ENCODE data around the gene LCN15. TPM values are rescaled to one million over a fixed set of nuclear protein-coding genes. Genes with fewer than 3 reads are reported as not detected.

Gene LCN15
- total RNA-seq, 2 experiments from 2014 or later: not detected

DNA sequence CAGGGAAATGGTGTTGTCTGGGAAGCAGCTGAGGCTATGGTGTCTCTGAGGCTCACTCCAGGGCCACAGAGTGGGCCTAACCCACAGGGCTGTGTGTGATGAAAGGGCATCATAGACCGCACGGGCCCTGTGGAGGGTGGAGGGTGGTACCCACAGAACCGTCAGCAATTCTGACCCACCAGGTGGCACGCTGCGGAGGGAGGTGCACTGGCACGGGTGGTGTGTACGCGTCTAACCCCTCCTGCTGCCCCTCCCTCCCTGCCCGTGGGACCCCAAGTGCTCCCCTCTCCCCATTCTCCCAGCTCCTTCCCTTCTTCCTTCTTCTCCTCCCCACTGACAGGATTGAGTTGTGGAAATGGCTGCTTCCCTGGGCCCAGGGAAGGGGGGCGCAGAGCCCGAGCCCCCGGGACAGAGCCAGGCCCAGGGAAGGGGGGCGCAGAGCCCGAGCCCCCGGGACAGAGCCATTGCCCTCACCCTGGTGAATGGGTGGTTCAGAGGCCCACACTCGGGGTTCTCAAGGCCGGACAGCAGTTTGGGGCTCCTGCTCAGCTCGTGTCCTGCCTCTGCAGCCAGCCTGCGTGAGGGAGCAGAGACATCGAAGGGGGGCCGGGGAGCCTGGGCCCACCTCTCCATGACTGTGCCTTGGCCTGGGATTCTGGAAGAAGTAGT is 28.4 kb downstream of the LCN15 start:
- Mint-ChIP-seq H3K27me3 (no peaks in the 10 kb centered on the region), H3K4me1 (peaks cover 14% of the 10 kb centered on the region), H3K27ac (no peak overlapping the region), H3K36me3 (ENCODE audit: low read depth) (no peaks in the 10 kb centered on the region), H3K4me3 (no peak overlapping the region), H3K9me3 (ENCODE audit: low read depth) (no peaks in the 10 kb centered on the region)
- no peak for ATAC-seq
- ChIA-PET POLR2A (no interaction called here), CTCF (no interaction called here)
- no peak for DNase-seq
- intact Hi-C loops (cut with DNase I, micrococcal nuclease): no loop called here

DNA sequence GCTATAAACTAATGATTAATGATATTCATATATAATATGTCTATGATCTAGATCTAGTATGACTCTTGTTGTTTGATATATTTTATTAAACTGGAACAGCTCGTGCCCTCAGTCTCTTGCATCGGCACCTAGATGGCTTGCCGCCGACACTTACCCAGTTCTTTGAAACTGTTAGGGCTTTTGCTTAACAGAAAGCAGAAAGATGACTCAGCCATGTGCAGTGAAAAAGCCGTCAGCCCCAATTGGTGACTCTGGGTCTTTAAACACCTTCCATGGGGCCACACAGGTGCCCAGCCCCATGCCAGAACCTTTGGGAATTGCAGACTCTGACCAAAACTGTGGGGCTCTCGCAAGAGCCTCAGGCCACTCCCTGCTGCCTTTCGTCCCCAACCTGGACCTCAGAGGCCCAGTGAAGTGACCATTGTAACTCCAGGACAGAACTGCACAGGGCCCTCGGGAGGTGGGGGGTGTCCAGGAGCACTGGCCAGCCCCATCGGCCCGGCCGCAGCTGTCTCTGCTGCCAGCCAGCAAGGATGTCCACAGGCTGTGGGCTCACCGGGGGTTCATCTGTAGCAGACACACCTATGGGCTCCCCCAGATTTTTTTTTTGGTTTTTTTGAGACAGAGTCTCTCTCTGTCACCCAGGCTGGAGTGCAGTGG is 29.4 kb downstream of the LCN15 start:
- Mint-ChIP-seq H3K4me3 (no peak overlapping the region), H3K27ac (no peak overlapping the region), H3K9me3 (ENCODE audit: low read depth) (no peaks in the 10 kb centered on the region), H3K27me3 (no peaks in the 10 kb centered on the region), H3K4me1 (peaks cover 14% of the 10 kb centered on the region), H3K36me3 (ENCODE audit: low read depth) (no peaks in the 10 kb centered on the region)
- CTCF ChIA-PET: no interaction called here
- POLR2A ChIA-PET: no interaction called here
- peak; percentile 80 for ATAC-seq
- DNase-seq: peak; percentile 54
- intact Hi-C loops (cut with DNase I, micrococcal nuclease): no loop called here

DNA sequence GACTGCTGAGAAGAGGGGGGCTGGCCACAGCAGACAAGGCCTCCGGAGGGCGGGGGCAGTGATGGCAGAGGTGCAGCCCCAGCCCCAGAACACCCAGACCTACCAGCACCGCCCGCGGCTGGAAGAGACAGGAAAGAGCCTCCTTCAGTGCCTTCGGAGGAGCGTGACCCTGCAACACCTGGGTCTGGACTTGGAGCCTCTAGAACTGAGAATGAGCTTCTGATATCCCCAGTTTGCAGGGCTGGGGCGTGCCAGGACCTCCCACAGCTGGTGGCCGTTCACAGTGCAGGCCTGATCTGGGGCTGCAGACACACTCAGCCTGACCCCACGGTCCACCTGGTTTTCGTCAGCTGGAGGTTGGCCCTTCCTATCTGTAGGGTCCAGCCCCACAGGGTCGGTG is 30.7 kb downstream of the LCN15 start:
- H3K9me3 Mint-ChIP-seq (ENCODE audit: low read depth): no peaks in the 10 kb centered on the region
- CTCF ChIA-PET: no interaction called here

DNA sequence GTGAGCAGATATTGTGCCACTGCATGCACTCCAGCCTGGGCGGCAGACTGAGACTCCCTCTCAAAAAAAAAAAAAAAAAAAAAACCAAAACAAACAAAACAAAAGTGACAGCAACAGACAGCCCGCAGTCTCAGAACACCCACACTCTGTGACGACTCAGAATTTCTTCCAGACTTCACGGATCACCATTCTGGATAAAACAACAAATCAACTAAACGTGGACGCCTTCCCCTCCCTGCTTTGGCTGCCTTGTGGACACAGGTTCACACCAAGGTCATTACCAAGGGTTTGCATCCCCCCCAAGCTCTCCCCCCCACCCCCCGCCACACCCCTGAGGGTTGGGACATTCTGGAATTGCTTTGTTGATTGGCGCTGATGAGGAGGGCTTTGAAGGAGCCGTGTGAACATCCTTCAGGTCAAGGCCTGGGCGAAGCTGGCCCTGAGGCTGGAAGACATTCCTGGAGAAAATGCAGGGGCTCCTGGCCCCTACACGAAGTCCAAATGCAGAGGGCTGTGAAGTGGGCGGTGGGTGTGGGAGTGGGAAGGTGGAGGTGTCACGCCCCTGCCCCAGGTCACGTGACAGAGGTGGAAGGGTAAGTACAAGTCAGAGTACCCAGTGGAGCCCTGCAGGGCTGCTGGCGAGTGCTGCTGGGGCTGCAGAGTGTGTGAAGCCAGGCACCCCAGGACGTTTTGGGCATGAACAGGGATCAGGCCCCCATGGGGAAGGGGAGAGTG is 31.7 kb downstream of the LCN15 start:
- peaks cover 18% of the 10 kb centered on the region for H3K4me1 Mint-ChIP-seq
- ATAC-seq (no peak), DNase-seq (peak; percentile 35)
- no peaks in the 10 kb centered on the region for H3K9me3 Mint-ChIP-seq (ENCODE audit: low read depth)
- no peaks in the 10 kb centered on the region for H3K27me3 Mint-ChIP-seq
- H3K4me3 Mint-ChIP-seq: no peak overlapping the region
- CTCF ChIA-PET: interaction anchor here (0.6 to 0.7 kb wide), 2 partner anchors 25 to 26 kb away, joined by 3 to 4 read pairs; no protein-coding TSS in a partner anchor
- intact Hi-C loops (cut with DNase I, micrococcal nuclease): no loop called here
- peaks cover under 1% of the 10 kb centered on the region for H3K36me3 Mint-ChIP-seq (ENCODE audit: low read depth)
- no peak overlapping the region for H3K27ac Mint-ChIP-seq
- POLR2A ChIA-PET: no interaction called here

More for the DNA sequence above, 30.7 kb downstream of the LCN15 start:
- Mint-ChIP-seq H3K27ac (no peak overlapping the region), H3K4me3 (no peak overlapping the region), H3K4me1 (peaks cover 18% of the 10 kb centered on the region), H3K27me3 (no peaks in the 10 kb centered on the region), H3K36me3 (ENCODE audit: low read depth) (no peaks in the 10 kb centered on the region)
- POLR2A ChIA-PET: no interaction called here
- intact Hi-C loops (cut with DNase I, micrococcal nuclease): no loop called here
- DNase-seq: no peak
- ATAC-seq: no peak

GRCh38 chr9:136729926-136730325 is 34.4 kb downstream of the LCN15 start:
- Mint-ChIP-seq H3K36me3 (ENCODE audit: low read depth) (peaks cover 24% of the 10 kb centered on the region), H3K4me1 (peaks cover 34% of the 10 kb centered on the region), H3K9me3 (ENCODE audit: low read depth) (no peaks in the 10 kb centered on the region), H3K27ac (no peak overlapping the region), H3K4me3 (no peak overlapping the region), H3K27me3 (no peaks in the 10 kb centered on the region)
- DNase-seq (no peak), ATAC-seq (no peak)
- intact Hi-C loops (cut with DNase I, micrococcal nuclease): loop anchor here (2.0 to 5.0 kb wide), 4 partner anchors 29 to 319 kb away; partner anchors contain the start of genes ENTR1 (in 1 of the 2), PMPCA (in 1 of the 2) and TMEM141 (in 1 of the 2)
- ChIA-PET POLR2A (interaction anchor here (0.5 to 0.7 kb wide), 3 partner anchors 29 to 250 kb away, joined by 3 to 7 read pairs (median 3); no protein-coding TSS in a partner anchor), CTCF (interaction anchor here (0.6 to 2.1 kb wide), 14 partner anchors 8 to 334 kb away, joined by 3 to 7 read pairs (median 4); no protein-coding TSS in a partner anchor)

DNA sequence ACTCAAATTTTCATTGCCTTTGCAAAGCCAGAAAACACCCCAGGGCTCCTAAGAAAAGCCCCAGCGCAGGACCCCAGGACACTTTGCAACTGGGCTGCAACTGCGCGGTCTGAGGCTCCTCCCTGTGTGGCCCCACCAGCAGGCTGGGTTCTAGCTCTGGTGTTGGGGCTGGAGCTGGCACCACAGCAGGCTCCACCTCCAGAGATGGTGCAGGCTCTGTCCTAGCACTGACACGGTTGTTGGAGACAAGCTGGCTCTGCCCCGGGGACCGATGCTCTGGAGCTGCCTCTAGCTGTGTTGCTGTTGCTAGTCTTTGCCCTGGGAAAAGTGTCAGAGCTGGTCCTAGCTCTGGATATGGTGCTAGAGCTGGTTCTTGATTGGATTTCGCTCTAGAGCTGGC is 35.2 kb downstream of the LCN15 start:
- no peaks in the 10 kb centered on the region for H3K9me3 Mint-ChIP-seq (ENCODE audit: low read depth)
- ChIA-PET CTCF (interaction anchor here (0.6 to 2.1 kb wide), 17 partner anchors 8 to 342 kb away, joined by 3 to 7 read pairs (median 4); partner anchors contain the start of gene SAPCD2), POLR2A (interaction anchor here (0.6 to 1.2 kb wide), 2 partner anchors 13 to 479 kb away, joined by 6 to 8 read pairs; no protein-coding TSS in a partner anchor)
- no peak overlapping the region for H3K27ac Mint-ChIP-seq
- DNase-seq (peak; percentile 45), ATAC-seq (peak; percentile 28)
- H3K27me3 Mint-ChIP-seq: no peaks in the 10 kb centered on the region
- peak overlapping the region; percentile 100 for H3K4me3 Mint-ChIP-seq
- H3K36me3 Mint-ChIP-seq (ENCODE audit: low read depth): peaks cover 32% of the 10 kb centered on the region
- H3K4me1 Mint-ChIP-seq: peaks cover 38% of the 10 kb centered on the region
- intact Hi-C loops (cut with DNase I, micrococcal nuclease): loop anchor here (2.0 to 5.0 kb wide), 4 partner anchors 28 to 318 kb away; partner anchors contain the start of genes ENTR1 (in 1 of the 2), PMPCA (in 1 of the 2) and TMEM141 (in 1 of the 2)

- ChIA-PET CTCF (interaction anchor here (0.6 to 2.1 kb wide), 15 partner anchors 9 to 342 kb away, joined by 3 to 7 read pairs (median 4); partner anchors contain the start of gene SAPCD2), POLR2A (interaction anchor here (0.6 to 1.2 kb wide), 9 partner anchors 9 to 480 kb away, joined by 3 to 8 read pairs (median 4); no protein-coding TSS in a partner anchor)
- peak; percentile 39 for DNase-seq
- intact Hi-C loops (cut with DNase I, micrococcal nuclease): loop anchor here (1.0 to 5.0 kb wide), 13 partner anchors 27 to 513 kb away; partner anchors contain the start of genes AGPAT2 (in 1 of the 2), ENTR1 (in 1 of the 2), FBXW5 (in 1 of the 2) and INPP5E (in 1 of the 2)
- Mint-ChIP-seq H3K4me1 (peaks cover 39% of the 10 kb centered on the region), H3K27ac (no peak overlapping the region), H3K27me3 (no peaks in the 10 kb centered on the region), H3K36me3 (ENCODE audit: low read depth) (peaks cover 37% of the 10 kb centered on the region), H3K9me3 (ENCODE audit: low read depth) (no peaks in the 10 kb centered on the region), H3K4me3 (peak overlapping the region; percentile 100)
- peak; percentile 10 for ATAC-seq
Measured at GRCh38 chr9:136728548-136729123, 35.7 kb downstream of the LCN15 start.

DNA sequence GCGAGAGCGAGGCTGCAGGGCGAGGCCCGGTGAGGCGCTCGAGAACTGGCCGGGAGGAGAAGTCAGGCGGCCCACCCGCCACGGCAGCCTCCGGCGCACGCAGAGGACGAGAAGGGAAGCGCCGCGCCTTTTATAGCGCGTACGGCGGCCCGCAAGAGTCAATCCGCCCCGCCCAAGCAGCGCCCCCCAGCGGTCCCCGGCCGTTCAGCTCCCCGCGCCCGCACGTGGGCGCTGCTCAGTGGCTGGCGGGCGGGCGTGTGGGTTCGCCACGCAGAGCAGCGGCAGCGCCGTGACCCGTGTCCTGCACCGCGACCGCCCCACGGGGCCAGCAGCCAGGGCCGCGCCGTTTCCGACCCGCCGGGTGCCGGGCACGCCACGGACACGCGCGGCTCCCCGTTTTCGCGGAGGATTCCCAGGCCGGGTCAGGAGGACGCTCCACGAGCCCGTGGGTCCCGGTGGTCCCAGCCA is 36.2 kb downstream of the LCN15 start:
- ChIA-PET CTCF (interaction anchor here (1.0 to 2.1 kb wide), 4 partner anchors 22 to 343 kb away, joined by 3 to 7 read pairs (median 5); partner anchors contain the start of gene SAPCD2), POLR2A (interaction anchor here (0.6 to 1.2 kb wide), 8 partner anchors 9 to 190 kb away, joined by 3 to 7 read pairs (median 4); no protein-coding TSS in a partner anchor)
- Mint-ChIP-seq H3K9me3 (ENCODE audit: low read depth) (no peaks in the 10 kb centered on the region), H3K27ac (no peak overlapping the region), H3K27me3 (no peaks in the 10 kb centered on the region), H3K4me3 (peak overlapping the region; percentile 100), H3K36me3 (ENCODE audit: low read depth) (peaks cover 40% of the 10 kb centered on the region), H3K4me1 (peaks cover 39% of the 10 kb centered on the region)
- DNase-seq (peak; percentile 95), ATAC-seq (peak; percentile 72)
- intact Hi-C loops (cut with DNase I, micrococcal nuclease): loop anchor here (1.0 to 5.0 kb wide), 13 partner anchors 27 to 513 kb away; partner anchors contain the start of genes AGPAT2 (in 1 of the 2), ENTR1 (in 1 of the 2), FBXW5 (in 1 of the 2) and INPP5E (in 1 of the 2)

GRCh38 chr9:136726631-136727191 is 37.6 kb downstream of the LCN15 start:
- DNase-seq (peak; percentile 75), ATAC-seq (peak; percentile 52)
- POLR2A ChIA-PET: interaction anchor here (0.6 to 1.0 kb wide), 5 partner anchors 11 to 397 kb away, joined by 3 to 6 read pairs (median 3); no protein-coding TSS in a partner anchor
- intact Hi-C loops (cut with DNase I, micrococcal nuclease): loop anchor here in 1 of 2 experiments (5.0 kb wide), 1 partner anchor 59 kb away; no protein-coding TSS in a partner anchor
- H3K27me3 Mint-ChIP-seq: no peaks in the 10 kb centered on the region
- H3K27ac Mint-ChIP-seq: peak overlapping the region; percentile 97
- peaks cover 31% of the 10 kb centered on the region for H3K4me1 Mint-ChIP-seq
- no peaks in the 10 kb centered on the region for H3K9me3 Mint-ChIP-seq (ENCODE audit: low read depth)
- H3K4me3 Mint-ChIP-seq: peak overlapping the region; percentile 100
- peaks cover 43% of the 10 kb centered on the region for H3K36me3 Mint-ChIP-seq (ENCODE audit: low read depth)
- CTCF ChIA-PET: interaction anchor here (0.6 to 1.5 kb wide), 8 partner anchors 11 to 930 kb away, joined by 3 to 4 read pairs (median 4); no protein-coding TSS in a partner anchor

GRCh38 chr9:136726118-136726517 is 38.2 kb downstream of the LCN15 start:
- no peak for ATAC-seq
- no peaks in the 10 kb centered on the region for H3K27me3 Mint-ChIP-seq
- peak overlapping the region; percentile 100 for H3K4me3 Mint-ChIP-seq
- ChIA-PET POLR2A (interaction anchor here (0.8 to 1.0 kb wide), 2 partner anchors 12 to 187 kb away, joined by 3 read pairs; no protein-coding TSS in a partner anchor), CTCF (interaction anchor here (0.6 to 1.3 kb wide), 3 partner anchors 76 to 321 kb away, joined by 3 to 4 read pairs (median 3); no protein-coding TSS in a partner anchor)
- H3K9me3 Mint-ChIP-seq (ENCODE audit: low read depth): no peaks in the 10 kb centered on the region
- H3K4me1 Mint-ChIP-seq: peaks cover 28% of the 10 kb centered on the region
- no peak for DNase-seq
- peaks cover 45% of the 10 kb centered on the region for H3K36me3 Mint-ChIP-seq (ENCODE audit: low read depth)
- intact Hi-C loops (cut with DNase I, micrococcal nuclease): loop anchor here in 1 of 2 experiments (5.0 kb wide), 1 partner anchor 59 kb away; no protein-coding TSS in a partner anchor
- H3K27ac Mint-ChIP-seq: peak overlapping the region; percentile 97

Measured in activated CD4-positive, alpha-beta T cell treated with anti-CD3 and anti-CD28 coated beads for 36 hours (primary cell).